ENCODE data around the gene UFSP1.

GRCh38 chr7:100899432-100899831 lies 9.9 kb upstream of the UFSP1 start:
- TF ChIP-seq PPARA (CRISPR knock-in tag; IDR thresholded peaks at IDR 0.05; ENCODE audit: borderline replicate concordance) (no peak), POU6F1 (CRISPR knock-in tag; IDR thresholded peaks at IDR 0.05; ENCODE audit: borderline replicate concordance, low read depth) (no peak), ZFP3 (CRISPR knock-in tag; IDR thresholded peaks at IDR 0.05) (no peak), TCF4 (CRISPR knock-in tag; IDR thresholded peaks at IDR 0.05; ENCODE audit: borderline replicate concordance) (no peak), RARB (CRISPR knock-in tag; IDR thresholded peaks at IDR 0.05) (no peak), ZNF565 (CRISPR knock-in tag; conservative IDR thresholded peaks at IDR 0.05; ENCODE audit: low read depth) (no peak), CSRNP3 (CRISPR knock-in tag; IDR thresholded peaks at IDR 0.05) (no peak), SNAI2 (CRISPR knock-in tag; IDR thresholded peaks at IDR 0.05) (no peak), ZNF70 (CRISPR knock-in tag; IDR thresholded peaks at IDR 0.05) (no peak), OSR1 (CRISPR knock-in tag; IDR thresholded peaks at IDR 0.05) (no peak)
- TF ChIP-seq, protein P1, sequence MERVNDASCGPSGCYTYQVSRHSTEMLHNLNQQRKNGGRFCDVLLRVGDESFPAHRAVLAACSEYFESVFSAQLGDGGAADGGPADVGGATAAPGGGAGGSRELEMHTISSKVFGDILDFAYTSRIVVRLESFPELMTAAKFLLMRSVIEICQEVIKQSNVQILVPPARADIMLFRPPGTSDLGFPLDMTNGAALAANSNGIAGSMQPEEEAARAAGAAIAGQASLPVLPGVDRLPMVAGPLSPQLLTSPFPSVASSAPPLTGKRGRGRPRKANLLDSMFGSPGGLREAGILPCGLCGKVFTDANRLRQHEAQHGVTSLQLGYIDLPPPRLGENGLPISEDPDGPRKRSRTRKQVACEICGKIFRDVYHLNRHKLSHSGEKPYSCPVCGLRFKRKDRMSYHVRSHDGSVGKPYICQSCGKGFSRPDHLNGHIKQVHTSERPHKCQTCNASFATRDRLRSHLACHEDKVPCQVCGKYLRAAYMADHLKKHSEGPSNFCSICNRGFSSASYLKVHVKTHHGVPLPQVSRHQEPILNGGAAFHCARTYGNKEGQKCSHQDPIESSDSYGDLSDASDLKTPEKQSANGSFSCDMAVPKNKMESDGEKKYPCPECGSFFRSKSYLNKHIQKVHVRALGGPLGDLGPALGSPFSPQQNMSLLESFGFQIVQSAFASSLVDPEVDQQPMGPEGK (CRISPR knock-in tag; IDR thresholded peaks at IDR 0.05; ENCODE audit: borderline replicate concordance) = no peak
- TF ChIP-seq, protein P2, sequence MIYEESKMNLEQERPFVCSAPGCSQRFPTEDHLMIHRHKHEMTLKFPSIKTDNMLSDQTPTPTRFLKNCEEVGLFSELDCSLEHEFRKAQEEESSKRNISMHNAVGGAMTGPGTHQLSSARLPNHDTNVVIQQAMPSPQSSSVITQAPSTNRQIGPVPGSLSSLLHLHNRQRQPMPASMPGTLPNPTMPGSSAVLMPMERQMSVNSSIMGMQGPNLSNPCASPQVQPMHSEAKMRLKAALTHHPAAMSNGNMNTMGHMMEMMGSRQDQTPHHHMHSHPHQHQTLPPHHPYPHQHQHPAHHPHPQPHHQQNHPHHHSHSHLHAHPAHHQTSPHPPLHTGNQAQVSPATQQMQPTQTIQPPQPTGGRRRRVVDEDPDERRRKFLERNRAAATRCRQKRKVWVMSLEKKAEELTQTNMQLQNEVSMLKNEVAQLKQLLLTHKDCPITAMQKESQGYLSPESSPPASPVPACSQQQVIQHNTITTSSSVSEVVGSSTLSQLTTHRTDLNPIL (CRISPR knock-in tag; IDR thresholded peaks at IDR 0.05; ENCODE audit: low read depth) = no peak
- TF ChIP-seq, protein P3, sequence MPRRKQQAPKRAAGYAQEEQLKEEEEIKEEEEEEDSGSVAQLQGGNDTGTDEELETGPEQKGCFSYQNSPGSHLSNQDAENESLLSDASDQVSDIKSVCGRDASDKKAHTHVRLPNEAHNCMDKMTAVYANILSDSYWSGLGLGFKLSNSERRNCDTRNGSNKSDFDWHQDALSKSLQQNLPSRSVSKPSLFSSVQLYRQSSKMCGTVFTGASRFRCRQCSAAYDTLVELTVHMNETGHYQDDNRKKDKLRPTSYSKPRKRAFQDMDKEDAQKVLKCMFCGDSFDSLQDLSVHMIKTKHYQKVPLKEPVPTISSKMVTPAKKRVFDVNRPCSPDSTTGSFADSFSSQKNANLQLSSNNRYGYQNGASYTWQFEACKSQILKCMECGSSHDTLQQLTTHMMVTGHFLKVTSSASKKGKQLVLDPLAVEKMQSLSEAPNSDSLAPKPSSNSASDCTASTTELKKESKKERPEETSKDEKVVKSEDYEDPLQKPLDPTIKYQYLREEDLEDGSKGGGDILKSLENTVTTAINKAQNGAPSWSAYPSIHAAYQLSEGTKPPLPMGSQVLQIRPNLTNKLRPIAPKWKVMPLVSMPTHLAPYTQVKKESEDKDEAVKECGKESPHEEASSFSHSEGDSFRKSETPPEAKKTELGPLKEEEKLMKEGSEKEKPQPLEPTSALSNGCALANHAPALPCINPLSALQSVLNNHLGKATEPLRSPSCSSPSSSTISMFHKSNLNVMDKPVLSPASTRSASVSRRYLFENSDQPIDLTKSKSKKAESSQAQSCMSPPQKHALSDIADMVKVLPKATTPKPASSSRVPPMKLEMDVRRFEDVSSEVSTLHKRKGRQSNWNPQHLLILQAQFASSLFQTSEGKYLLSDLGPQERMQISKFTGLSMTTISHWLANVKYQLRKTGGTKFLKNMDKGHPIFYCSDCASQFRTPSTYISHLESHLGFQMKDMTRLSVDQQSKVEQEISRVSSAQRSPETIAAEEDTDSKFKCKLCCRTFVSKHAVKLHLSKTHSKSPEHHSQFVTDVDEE (CRISPR knock-in tag; IDR thresholded peaks at IDR 0.05) = no peak

Measured in SK-N-SH treated with all-trans-retinoic acid at 6 μM for 48 hours (cell line).